ENCODE measurements around the gene GMDS.

Gene GMDS

GRCh38 chr6:1908784-1909183 is 336.6 kb downstream of the GMDS start:
- DNase-seq (ENCODE audit: low spot score): no peak
- TF ChIP-seq CTCF (IDR thresholded peaks at IDR 0.05; ENCODE audit: extremely low read depth, missing control alignments): no peak

GRCh38 chr6:1906609-1907008 is 338.8 kb downstream of the GMDS start:
- DNase-seq (ENCODE audit: low spot score): no peak
- no peak for TF ChIP-seq CTCF (IDR thresholded peaks at IDR 0.05; ENCODE audit: extremely low read depth, missing control alignments)

- TF ChIP-seq CTCF (IDR thresholded peaks at IDR 0.05; ENCODE audit: extremely low read depth, missing control alignments): no peak
- no peak for DNase-seq (ENCODE audit: low spot score)
Measured at GRCh38 chr6:1906014-1906413, 339.4 kb downstream of the GMDS start.

- TF ChIP-seq CTCF (IDR thresholded peaks at IDR 0.05; ENCODE audit: extremely low read depth, missing control alignments): no peak
- no peak for DNase-seq (ENCODE audit: low spot score)
Measured at GRCh38 chr6:1904898-1905297, 340.5 kb downstream of the GMDS start.

- DNase-seq (ENCODE audit: low spot score): no peak
- TF ChIP-seq CTCF (IDR thresholded peaks at IDR 0.05; ENCODE audit: extremely low read depth, missing control alignments): no peak
Measured at GRCh38 chr6:1904466-1904799, 341.0 kb downstream of the GMDS start.

GRCh38 chr6:1903780-1904465 is 341.5 kb downstream of the GMDS start:
- DNase-seq (ENCODE audit: low spot score): no peak
- no peak for TF ChIP-seq CTCF (IDR thresholded peaks at IDR 0.05; ENCODE audit: extremely low read depth, missing control alignments)

- TF ChIP-seq CTCF (IDR thresholded peaks at IDR 0.05; ENCODE audit: extremely low read depth, missing control alignments): no peak
- no peak for DNase-seq (ENCODE audit: low spot score)
Measured at GRCh38 chr6:1901556-1901955, 343.8 kb downstream of the GMDS start.

Measured in GM20000 (cell line).